ENCODE measurements around the gene COPS6.

The COPS6 gene

DNA sequence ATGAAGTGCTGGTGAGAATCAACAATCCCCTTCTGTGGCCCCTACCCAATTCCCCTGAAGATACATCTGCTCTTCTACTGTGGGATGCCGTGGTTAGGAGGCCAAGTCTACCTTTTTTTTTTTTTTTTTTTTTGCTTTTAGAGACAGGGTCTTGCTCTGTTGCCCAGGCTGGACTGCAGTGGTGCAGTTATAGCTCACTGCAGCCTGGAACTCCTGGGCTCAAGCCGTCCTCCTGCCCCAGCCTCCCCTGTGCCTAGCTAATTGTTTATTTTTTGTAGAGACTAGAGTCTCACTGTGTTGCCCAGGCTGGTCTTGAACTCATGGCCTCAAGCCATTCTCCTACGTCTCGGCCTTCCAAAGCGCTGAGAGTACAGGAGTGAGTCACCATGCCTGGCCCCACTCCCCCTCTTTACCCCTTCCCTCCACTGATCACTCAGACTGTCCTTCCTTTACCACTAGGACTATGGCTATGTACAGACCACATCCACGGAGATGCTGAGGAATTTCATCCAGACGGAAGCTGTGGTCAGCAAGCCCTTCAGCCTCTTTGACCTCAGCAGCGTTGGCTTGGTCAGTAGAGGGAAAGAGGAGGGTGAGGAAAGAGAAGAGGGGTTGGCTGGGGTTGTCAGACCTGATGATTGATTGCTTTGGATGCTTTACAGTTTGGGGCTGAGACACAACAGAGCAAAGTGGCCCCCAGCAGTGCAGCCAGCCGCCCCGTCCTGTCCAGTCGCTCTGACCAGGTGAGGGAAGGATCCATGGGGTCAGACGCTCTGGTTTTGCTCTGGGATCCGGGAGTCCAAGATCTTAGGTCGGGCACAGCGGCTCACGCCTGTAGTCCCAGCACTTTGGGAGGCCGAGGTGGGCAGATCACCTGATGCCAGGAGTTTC lies 14.4 kb downstream of the COPS6 start:
- no peak for DNase-seq

DNA sequence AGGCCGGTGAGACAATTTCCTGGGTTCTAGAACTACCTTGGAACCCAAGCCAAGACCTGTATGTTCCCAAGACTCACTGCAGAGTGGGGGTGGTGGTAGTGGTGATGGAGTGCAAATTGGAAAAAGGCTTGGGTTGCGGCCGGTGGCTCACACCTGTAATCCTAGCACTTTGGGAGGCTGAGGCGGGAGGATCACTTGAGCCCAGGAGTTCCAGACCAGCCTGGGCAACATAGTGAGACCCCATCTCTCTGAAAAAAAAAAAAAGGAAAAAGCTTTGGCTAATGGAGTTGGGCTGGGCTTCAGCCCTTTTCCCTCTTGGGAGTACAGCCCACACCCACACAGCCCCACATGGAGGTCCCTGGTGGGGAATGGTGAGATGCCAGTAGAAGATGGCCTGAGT lies 16.8 kb downstream of the COPS6 start:
- DNase-seq, result no peak

DNA sequence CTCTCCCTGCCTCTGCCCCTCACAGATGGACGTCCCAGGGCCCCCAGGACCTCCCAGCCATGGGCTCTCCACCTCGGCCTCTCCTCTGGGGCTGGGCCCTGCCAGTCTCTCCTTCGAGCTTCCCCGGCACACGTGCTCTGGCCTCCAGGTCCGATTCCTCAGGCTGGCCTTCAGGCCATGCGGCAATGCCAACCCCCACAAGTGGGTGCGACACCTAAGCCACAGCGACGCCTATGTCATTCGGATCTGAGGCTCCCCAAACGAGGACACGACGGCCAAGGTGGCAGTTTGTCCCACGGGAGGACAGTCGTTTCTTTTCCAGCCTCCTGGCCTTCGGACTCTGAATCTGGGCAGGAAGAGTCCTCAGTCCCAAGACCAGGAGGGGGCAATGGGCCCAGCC lies 17.9 kb downstream of the COPS6 start:
- no peak for DNase-seq

DNA sequence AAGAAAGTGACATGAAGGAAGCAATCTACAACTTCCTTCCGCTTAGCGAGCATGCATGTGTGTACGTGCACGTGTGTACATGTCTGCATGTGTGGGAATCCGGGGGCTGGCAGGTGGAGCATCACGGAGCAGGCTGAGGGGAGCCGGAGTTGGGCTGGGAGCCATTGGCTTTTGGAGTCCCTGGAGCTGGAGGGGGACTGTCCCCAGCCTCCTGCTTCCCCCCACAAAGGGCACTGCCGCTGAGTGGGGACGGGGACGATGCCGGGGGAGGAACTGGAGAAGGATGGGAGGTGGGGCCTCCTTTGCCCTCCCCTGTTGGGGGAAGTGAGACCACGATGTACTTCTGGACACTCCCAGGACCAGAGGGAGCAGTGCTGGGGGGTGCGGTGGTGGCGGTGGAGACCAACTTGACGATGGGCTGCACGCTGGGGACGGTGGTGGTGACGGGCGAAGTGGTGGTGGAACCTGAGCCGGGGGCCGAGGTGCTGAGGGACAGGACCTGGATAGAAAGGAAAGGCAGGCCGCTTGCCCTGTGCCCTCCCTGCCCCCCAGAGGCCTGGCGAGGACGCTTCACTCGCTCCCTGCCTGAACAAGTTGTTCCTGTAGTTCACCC lies 18.5 kb downstream of the COPS6 start:
- DNase-seq, result no peak

DNA sequence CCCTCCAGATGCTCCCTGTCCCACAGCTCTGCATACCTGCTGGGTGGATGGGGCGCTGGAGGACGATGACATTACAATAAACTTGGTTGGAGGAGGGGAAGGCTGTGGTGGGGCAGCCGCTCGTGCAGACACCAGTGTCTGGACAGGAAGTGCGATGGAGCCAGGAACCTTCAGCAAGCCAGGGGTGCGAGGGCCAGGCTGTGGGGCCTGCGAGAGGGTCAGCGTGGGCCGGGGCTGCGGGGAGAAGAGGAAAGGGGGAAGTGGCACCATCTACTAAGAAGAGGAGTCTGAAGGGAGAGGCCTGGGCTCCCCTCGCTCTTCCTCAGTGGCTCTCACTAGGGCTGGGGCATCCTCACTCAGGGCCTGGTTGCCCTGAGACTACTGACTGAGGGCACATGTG lies 19.1 kb downstream of the COPS6 start:
- no peak for DNase-seq

GRCh38 chr7:100109521-100110163 lies 20.9 kb downstream of the COPS6 start:
- no peak for DNase-seq

GRCh38 chr7:100111156-100111555 lies 22.4 kb downstream of the COPS6 start:
- DNase-seq, result no peak

DNA sequence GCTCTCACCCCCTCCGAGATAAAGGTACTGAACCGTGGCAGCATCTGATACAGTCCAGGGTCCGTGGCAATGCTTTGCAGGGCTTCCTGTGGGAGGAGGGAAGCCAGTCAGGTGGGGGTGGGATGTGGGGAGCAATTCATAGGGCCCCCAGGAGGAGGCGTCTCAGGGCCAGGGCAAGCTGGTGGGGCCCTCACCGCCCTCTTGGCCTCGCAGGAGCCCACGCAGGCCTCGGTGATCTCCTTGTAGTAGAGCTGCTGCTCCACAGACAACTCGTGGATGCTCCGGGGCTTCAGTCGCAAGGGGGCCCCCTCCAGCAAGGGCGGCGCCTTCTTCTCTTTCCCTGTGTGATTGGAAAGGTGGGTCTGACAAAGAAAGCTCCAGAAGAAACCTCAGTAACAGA lies 23.1 kb downstream of the COPS6 start:
- no peak for DNase-seq

DNA sequence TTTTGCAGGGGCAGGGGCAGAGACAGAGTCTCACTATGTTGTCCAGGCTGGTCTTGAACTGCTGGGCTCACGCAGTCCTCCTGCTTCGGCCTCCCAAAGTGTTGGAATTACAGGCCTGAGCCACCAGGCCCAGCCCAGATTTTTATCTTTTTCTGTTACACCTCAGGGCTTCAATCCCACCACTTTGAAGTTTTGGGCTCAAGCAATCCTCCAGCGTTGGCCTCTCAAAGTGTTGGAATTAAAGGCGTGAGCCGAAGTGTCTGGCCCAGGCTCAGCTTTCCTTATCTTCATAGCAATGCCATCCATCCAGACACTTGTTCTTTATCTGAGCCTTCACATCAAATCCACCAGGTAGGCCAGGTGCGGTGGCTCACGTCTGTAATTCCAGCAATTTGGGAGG lies 26.3 kb downstream of the COPS6 start:
- DNase-seq, result no peak

DNA sequence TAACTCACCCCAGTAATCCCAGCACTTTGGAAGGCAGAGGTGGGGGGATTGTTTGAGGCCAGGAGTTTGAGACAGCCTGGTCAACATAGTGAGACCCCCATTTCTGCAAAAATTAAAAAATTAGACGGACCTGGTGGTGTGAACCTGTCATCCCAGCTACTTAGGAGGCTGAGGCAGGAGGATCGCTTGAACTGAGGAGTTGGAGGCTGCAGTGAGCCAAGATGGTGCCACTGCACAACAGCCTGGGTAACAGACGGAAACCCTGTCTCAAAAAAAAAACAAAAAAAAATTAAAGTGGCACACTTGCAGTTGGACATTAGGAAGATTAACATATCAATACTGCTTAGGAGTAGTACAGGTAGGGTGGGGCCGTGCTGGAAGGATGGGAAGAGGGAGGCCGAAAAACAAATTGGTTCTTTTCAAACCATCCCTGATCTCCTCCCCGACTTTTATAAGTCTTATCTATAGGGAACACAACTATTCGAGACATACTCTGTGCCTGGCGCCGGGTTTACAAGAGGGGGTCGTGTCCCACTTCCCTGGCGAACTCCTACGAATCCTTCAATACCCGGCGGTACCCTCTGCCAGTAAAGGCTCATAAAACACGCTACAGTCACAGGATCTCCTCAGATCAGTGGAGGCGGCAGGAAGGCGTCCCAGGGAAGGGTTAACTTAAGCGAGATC lies 29.8 kb downstream of the COPS6 start:
- no peak for DNase-seq

GRCh38 chr7:100119072-100119969 lies 30.6 kb downstream of the COPS6 start, which contains the start of the genes CNPY4 and TAF6:
CNPY4 (plus strand) TSS chr7:100119634; CDS start chr7:100119745, 111 bp downstream.
TAF6 (minus strand) TSS chr7:100119358; CDS start chr7:100114209, 5,149 bp downstream.
- peak; percentile 89 to 93 (median 90) for DNase-seq

GRCh38 chr7:100119970-100120732 lies 31.4 kb downstream of the COPS6 start:
- DNase-seq, result peak; percentile 45 to 56 (median 50)

- peak in 1 of 4 experiments; percentile 8 for DNase-seq
These were observed 31.9 kb downstream of the COPS6 start for GRCh38 chr7:100120733-100121036.

- DNase-seq, result no peak
These were observed 33.3 kb downstream of the COPS6 start for GRCh38 chr7:100122067-100122466.

- DNase-seq, result no peak
These were observed 33.8 kb downstream of the COPS6 start for GRCh38 chr7:100122568-100122967.

DNA sequence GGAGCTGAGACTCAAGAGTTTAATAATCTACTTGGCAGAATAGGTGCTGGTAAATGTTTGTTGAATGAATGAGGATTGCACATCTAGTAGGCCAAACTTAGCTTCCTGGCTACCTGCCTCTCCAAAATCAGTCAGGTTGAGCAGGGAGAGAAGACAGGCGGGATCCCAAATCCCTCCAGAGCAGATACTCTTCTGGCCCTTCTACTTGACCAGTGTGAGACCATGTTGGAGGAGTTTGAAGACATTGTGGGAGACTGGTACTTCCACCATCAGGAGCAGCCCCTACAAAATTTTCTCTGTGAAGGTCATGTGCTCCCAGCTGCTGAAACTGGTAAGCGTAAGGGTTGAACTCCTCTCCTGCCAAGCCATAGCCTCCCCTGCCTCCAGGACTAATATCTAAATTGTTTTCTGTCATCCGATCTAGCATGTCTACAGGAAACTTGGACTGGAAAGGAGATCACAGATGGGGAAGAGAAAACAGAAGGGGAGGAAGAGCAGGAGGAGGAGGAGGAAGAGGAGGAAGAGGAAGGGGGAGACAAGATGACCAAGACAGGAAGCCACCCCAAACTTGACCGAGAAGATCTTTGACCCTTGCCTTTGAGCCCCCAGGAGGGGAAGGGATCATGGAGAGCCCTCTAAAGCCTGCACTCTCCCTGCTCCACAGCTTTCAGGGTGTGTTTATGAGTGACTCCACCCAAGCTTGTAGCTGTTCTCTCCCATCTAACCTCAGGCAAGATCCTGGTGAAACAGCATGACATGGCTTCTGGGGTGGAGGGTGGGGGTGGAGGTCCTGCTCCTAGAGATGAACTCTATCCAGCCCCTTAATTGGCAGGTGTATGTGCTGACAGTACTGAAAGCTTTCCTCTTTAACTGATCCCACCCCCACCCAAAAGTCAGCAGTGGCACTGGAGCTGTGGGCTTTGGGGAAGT lies 35.8 kb downstream of the COPS6 start:
- no peak for DNase-seq

DNA sequence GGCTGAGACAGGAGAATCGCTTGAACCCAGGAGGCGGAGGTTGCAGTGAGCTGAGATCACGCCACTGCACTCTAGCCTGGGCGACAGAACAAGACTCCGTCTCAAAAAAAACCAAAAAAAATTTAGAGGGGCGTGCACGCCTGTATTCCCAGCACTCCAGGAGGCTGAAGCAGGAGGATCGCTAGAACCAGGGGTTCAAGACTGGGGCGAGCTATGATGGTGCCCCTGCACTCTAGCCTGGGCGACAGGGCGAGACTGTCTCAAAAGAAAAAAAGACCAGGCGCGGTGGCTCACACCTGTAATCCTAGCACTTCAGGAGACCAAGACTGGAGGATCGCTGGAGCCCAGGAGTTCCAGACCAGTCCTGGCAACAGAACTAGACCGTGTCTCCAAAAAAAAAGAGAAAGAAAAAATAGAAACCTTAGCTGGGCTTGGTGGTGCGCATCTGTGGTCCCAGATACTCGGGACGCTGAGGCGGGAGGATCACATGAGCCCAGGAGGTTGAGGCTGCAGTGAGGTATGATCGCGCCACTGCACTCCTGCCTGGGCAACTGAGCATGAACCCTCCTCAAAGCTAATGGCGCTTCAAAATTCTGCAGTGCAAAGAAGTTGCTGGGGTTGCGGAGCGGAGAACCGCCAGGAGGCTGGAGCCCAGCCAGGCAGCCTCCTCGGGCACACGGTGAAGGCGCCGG lies 37.6 kb downstream of the COPS6 start:
- no peak for DNase-seq

GRCh38 chr7:100126931-100127865 lies 38.4 kb downstream of the COPS6 start, which contains the start of gene MBLAC1:
MBLAC1 (plus strand) TSS chr7:100126967; CDS start chr7:100127396, 429 bp downstream.
- DNase-seq, result peak; percentile 73 to 88 (median 80)

All from activated naive CD4-positive, alpha-beta T cell (primary cell).